Tibial nerve (tissue), 4 donors: ENCODE results near the gene MYRFL. TPM values are rescaled to one million over a fixed set of nuclear protein-coding genes. Genes with fewer than 3 reads are reported as not detected.

Experiments used
- DNase-seq, 2 donors: peaks; one replicate each; pipeline ENCODE4 v3.0.0-alpha.2; 2019; ENCODE audit warnings: low spot score in 2 of 2
- H3K27ac ChIP-seq, 4 donors: fragments of 200-600 bp; sonication (generic) in 3 of 4; one replicate each; pipeline ENCODE4 v1.5.1; 2017 to 2019; ENCODE audit warnings: mild to moderate bottlenecking in 1 of 4
- H3K27me3 ChIP-seq, 2 donors: fragments of 200-600 bp; sonication (generic) in 1 of 2; one replicate each; pipeline versions ENCODE4 v1.5.1 to v1.6.0; 2017 to 2019
- H3K36me3 ChIP-seq, 3 donors: fragments of 200-600 bp; sonication (generic); one replicate each; pipeline ENCODE4 v1.5.1; 2018 to 2019
- H3K4me1 ChIP-seq, 4 donors: fragments of 200-600 bp; sonication (generic) in 3 of 4; one replicate each; pipeline ENCODE4 v1.5.1; 2017 to 2019
- H3K4me3 ChIP-seq, 4 donors: fragments of 200-600 bp; sonication (generic) in 3 of 4; one replicate each; pipeline ENCODE4 v1.5.1; 2017 to 2019; ENCODE audit warnings: mild to moderate bottlenecking in 1 of 4, moderate library complexity in 1 of 4
- H3K9me3 ChIP-seq, 4 donors: fragments of 200-600 bp; sonication (generic) in 3 of 4; one replicate each; pipeline ENCODE4 v1.5.1; 2017 to 2019
- CTCF ChIP-seq, 5 experiments: fragments of 200-600 bp in 3 of 5; fragments of 450-650 bp in 2 of 5; sonication (generic) in 3 of 5; IDR thresholded peaks; one replicate each; pipeline ENCODE4 v1.5.1; 2016 to 2019; ENCODE audit warnings: antibody characterized with exemption in 5 of 5, mild to moderate bottlenecking in 3 of 5, moderate library complexity in 2 of 5
- EP300 ChIP-seq, 2 donors: sonication (generic); formaldehyde crosslinking; IDR thresholded peaks; one replicate each; pipeline ENCODE4 v1.6.1; 2017; ENCODE audit warnings: antibody characterized with exemption in 2 of 2, mild to moderate bottlenecking in 1 of 2
- POLR2A ChIP-seq, 2 donors: fragments of 450-650 bp; IDR thresholded peaks; one replicate each; pipeline ENCODE4 v1.6.1; 2017; ENCODE audit warnings: antibody characterized with exemption in 2 of 2, mild to moderate bottlenecking in 2 of 2, moderate library complexity in 2 of 2
- WGBS, 2 donors: methylation state at CpG; one replicate each; pipeline ENCODE4 v1.1.5; 2018; 5-methylcytosine and 5-hydroxymethylcytosine counted together
- total RNA-seq, 4 donors: library from RNA; depleted of rRNA; stranded (reverse); fragments of >200 nt; gene quantifications; one replicate each; pipeline ENCODE4 v1.1.0, GENCODE V29; 2016

The MYRFL gene
- total RNA-seq, 4 donors from 2014 or later, result 0.20 TPM; not detected in 3

GRCh38 chr12:69875416-69875935 is 50.4 kb downstream of the MYRFL start:
- no peaks in the 10 kb centered on the region for H3K36me3 ChIP-seq
- peaks cover 0 to 21% (median 5%) of the 10 kb centered on the region in 4 donors for H3K4me1 ChIP-seq
- WGBS, 2 donors, result 87 to 94% methylated on average over 11 of the region's 11 CpGs
- H3K9me3 ChIP-seq, result no peaks in the 10 kb centered on the region
- DNase-seq, result no peak
- no peak overlapping the region for H3K4me3 ChIP-seq
- no peaks in the 10 kb centered on the region for H3K27me3 ChIP-seq
- H3K27ac ChIP-seq, result no peak overlapping the region
- TF ChIP-seq EP300 (IDR thresholded peaks at IDR 0.05), result no peak
- TF ChIP-seq CTCF (IDR thresholded peaks at IDR 0.05), result no peak
- TF ChIP-seq POLR2A (IDR thresholded peaks at IDR 0.05), result no peak

- DNase-seq, result peak; percentile 68 to 82
- Histone ChIP-seq H3K4me3 (peak overlapping the region in 1 of 4 donors; percentile 34), H3K27ac (no peak overlapping the region), H3K4me1 (peaks cover 0 to 11% (median 3%) of the 10 kb centered on the region in 4 donors), H3K36me3 (no peaks in the 10 kb centered on the region), H3K9me3 (no peaks in the 10 kb centered on the region), H3K27me3 (no peaks in the 10 kb centered on the region)
- WGBS, 2 donors, result 23 to 30% methylated on average over 23 of the region's 23 CpGs
- TF ChIP-seq EP300 (IDR thresholded peaks at IDR 0.05) (no peak), POLR2A (IDR thresholded peaks at IDR 0.05) (no peak), CTCF (IDR thresholded peaks at IDR 0.05) (peak; percentile 81 to 86 (median 83))
These were observed 54.3 kb downstream of the MYRFL start for GRCh38 chr12:69879007-69879960.

GRCh38 chr12:69880571-69880970 is 55.5 kb downstream of the MYRFL start:
- Histone ChIP-seq H3K27me3 (no peaks in the 10 kb centered on the region), H3K27ac (no peak overlapping the region), H3K4me1 (peaks cover 0 to 11% (median 3%) of the 10 kb centered on the region in 4 donors), H3K9me3 (no peaks in the 10 kb centered on the region), H3K36me3 (no peaks in the 10 kb centered on the region), H3K4me3 (no peak overlapping the region)
- no peak for DNase-seq
- 65 to 78% methylated on average over 4 of the region's 4 CpGs for WGBS, 2 donors
- TF ChIP-seq CTCF (IDR thresholded peaks at IDR 0.05), result no peak
- TF ChIP-seq POLR2A (IDR thresholded peaks at IDR 0.05), result no peak
- no peak for TF ChIP-seq EP300 (IDR thresholded peaks at IDR 0.05)

GRCh38 chr12:69881771-69882170 is 56.7 kb downstream of the MYRFL start:
- no peaks in the 10 kb centered on the region for H3K9me3 ChIP-seq
- H3K4me3 ChIP-seq, result no peak overlapping the region
- H3K36me3 ChIP-seq, result no peaks in the 10 kb centered on the region
- no peak for DNase-seq
- H3K27ac ChIP-seq, result no peak overlapping the region
- H3K4me1 ChIP-seq, result peaks cover 0 to 17% (median 4%) of the 10 kb centered on the region in 4 donors
- WGBS, 2 donors, result 60 to 83% methylated on average over 3 of the region's 3 CpGs
- H3K27me3 ChIP-seq, result no peaks in the 10 kb centered on the region
- TF ChIP-seq CTCF (IDR thresholded peaks at IDR 0.05), result no peak
- TF ChIP-seq POLR2A (IDR thresholded peaks at IDR 0.05), result no peak
- TF ChIP-seq EP300 (IDR thresholded peaks at IDR 0.05), result no peak

- peaks cover 0 to 13% (median 2%) of the 10 kb centered on the region in 4 donors for H3K4me1 ChIP-seq
- no peaks in the 10 kb centered on the region for H3K36me3 ChIP-seq
- H3K27me3 ChIP-seq, result no peaks in the 10 kb centered on the region
- TF ChIP-seq CTCF (IDR thresholded peaks at IDR 0.05) (no peak), EP300 (IDR thresholded peaks at IDR 0.05) (no peak), POLR2A (IDR thresholded peaks at IDR 0.05) (no peak)
- 42 to 43% methylated on average over 2 of the region's 2 CpGs for WGBS, 2 donors
- no peaks in the 10 kb centered on the region for H3K9me3 ChIP-seq
- DNase-seq, result no peak
- no peak overlapping the region for H3K4me3 ChIP-seq
- H3K27ac ChIP-seq, result no peak overlapping the region
These were observed 59.4 kb downstream of the MYRFL start for GRCh38 chr12:69884386-69884785.
